Stomach (tissue), 9 donors: ENCODE data around the gene TRANK1. TPM values are rescaled to one million over a fixed set of nuclear protein-coding genes. Genes with fewer than 3 reads are reported as not detected.

Experiments used
- DNase-seq, 2 donors: peaks; one replicate each; pipeline versions ENCODE4 v3.0.0 to v3.0.0-alpha.2; 2013 to 2019
- H3K27ac ChIP-seq, 5 donors: fragments of 200-600 bp in 4 of 5; sonication (generic) in 4 of 5; one replicate each; pipeline ENCODE4 v1.5.1; 2013 to 2019; ENCODE audit warnings: mild to moderate bottlenecking in 1 of 5, moderate library complexity in 1 of 5
- H3K27me3 ChIP-seq, 3 donors: fragments of 200-600 bp; sonication (generic); one replicate each; pipeline ENCODE4 v1.5.1; 2017 to 2019; ENCODE audit warnings: mixed run types in 1 of 3
- H3K36me3 ChIP-seq, 4 donors: fragments of 200-600 bp; sonication (generic); 1 replicate in 3 of 4; 2 replicates in 1 of 4; pipeline ENCODE4 v1.5.1; 2016 to 2019
- H3K4me1 ChIP-seq, 4 donors: fragments of 200-600 bp; sonication (generic); one replicate each; pipeline ENCODE4 v1.5.1; 2016 to 2019
- H3K4me3 ChIP-seq, 4 donors: fragments of 200-600 bp; sonication (generic) in 3 of 4; one replicate each; pipeline ENCODE4 v1.5.1; 2016 to 2019; ENCODE audit warnings: mild to moderate bottlenecking in 1 of 4
- H3K9me3 ChIP-seq, 4 donors: fragments of 200-600 bp; sonication (generic); one replicate each; pipeline ENCODE4 v1.5.1; 2016 to 2019
- EP300 ChIP-seq: sonication (generic); formaldehyde crosslinking; IDR thresholded peaks from one replicate; pipeline ENCODE4 v1.6.1; 2017; ENCODE audit warnings: antibody characterized with exemption
- POLR2A ChIP-seq, 4 donors: fragments of 450-650 bp; IDR thresholded peaks; one replicate each; pipeline ENCODE4 v1.6.1; 2016; ENCODE audit warnings: antibody characterized with exemption in 4 of 4, control low read depth in 2 of 4, mild to moderate bottlenecking in 1 of 4, moderate library complexity in 1 of 4
- POLR2AphosphoS5 ChIP-seq, 3 donors: sonication (generic); formaldehyde crosslinking; IDR thresholded peaks; one replicate each; pipeline ENCODE4 v1.6.1; 2016; ENCODE audit warnings: antibody characterized with exemption in 3 of 3
- WGBS, 5 donors: extraction: QIAGEN DNeasy Blood & Tissue Kit in 3 of 5; methylation state at CpG; one replicate each; pipeline versions ENCODE4 v1.1.5 to v1.1.7; 2013 to 2018; 5-methylcytosine and 5-hydroxymethylcytosine counted together
- intact Hi-C: fragments of 100-400 bp; cut with DNase I; formaldehyde crosslinking; loops from one replicate; pipeline ENCODE4 v1.15.1; 2023; ENCODE audit warnings: low total_unique reads
- polyA plus RNA-seq, 3 donors: library from polyadenylated mRNA; stranded (reverse); fragments of 200-250 nt; gene quantifications; one replicate each; pipeline ENCODE4 v1.2.3, GENCODE V29; 2013
- total RNA-seq, 5 donors: library from RNA; depleted of rRNA; stranded (reverse); fragments of >200 nt; gene quantifications; one replicate each; pipeline versions ENCODE4 v1.1.0 to v1.2.3, GENCODE V29; 2014 to 2016
- TF ChIP-seq, protein P1 (sequence below), 7 experiments: fragments of 450-650 bp in 4 of 7; fragments of 200-600 bp in 3 of 7; sonication (generic) in 3 of 7; IDR thresholded peaks; one replicate each; pipeline ENCODE4 v1.5.1; 2016 to 2019; ENCODE audit warnings: antibody characterized with exemption in 7 of 7, control low read depth in 2 of 7, mild to moderate bottlenecking in 1 of 7
- donor health status: healthy with polysubstance abuse.
- donor health status: Bipolar disorder and iron deficiency.
- donor health status: healthy.

The TRANK1 gene
- total and polyA plus RNA-seq, 8 donors: 1.2 to 27.2 (median 6.4) TPM

DNA sequence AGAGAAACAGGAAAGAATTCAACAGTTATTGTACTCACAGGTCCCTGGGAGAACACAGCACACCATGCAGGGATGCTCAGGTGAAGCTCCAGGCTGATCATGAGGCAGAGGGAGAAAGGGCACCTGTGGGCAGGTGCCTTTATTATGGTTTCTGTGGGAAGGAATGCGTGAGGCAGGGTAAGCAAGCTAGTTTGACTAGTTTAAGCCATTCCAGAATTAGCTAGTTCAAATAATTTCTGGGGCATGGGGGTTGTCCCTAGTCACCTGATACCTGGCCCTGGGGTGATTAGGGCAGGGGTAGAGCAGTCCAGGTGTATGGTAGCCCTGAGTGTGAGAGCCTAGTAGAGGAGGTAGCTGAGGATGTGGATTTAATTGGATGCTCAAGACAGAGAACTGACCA is 132.6 kb downstream of the TRANK1 start:
- Histone ChIP-seq H3K9me3 (no peaks in the 10 kb centered on the region), H3K27me3 (no peaks in the 10 kb centered on the region), H3K4me1 (no peaks in the 10 kb centered on the region), H3K36me3 (no peaks in the 10 kb centered on the region), H3K4me3 (no peak overlapping the region), H3K27ac (no peak overlapping the region)
- DNase-seq: no peak
- TF ChIP-seq EP300 (no peak), POLR2A (IDR thresholded peaks at IDR 0.05) (no peak), POLR2AphosphoS5 (IDR thresholded peaks at IDR 0.05) (no peak)
- TF ChIP-seq, protein P1, sequence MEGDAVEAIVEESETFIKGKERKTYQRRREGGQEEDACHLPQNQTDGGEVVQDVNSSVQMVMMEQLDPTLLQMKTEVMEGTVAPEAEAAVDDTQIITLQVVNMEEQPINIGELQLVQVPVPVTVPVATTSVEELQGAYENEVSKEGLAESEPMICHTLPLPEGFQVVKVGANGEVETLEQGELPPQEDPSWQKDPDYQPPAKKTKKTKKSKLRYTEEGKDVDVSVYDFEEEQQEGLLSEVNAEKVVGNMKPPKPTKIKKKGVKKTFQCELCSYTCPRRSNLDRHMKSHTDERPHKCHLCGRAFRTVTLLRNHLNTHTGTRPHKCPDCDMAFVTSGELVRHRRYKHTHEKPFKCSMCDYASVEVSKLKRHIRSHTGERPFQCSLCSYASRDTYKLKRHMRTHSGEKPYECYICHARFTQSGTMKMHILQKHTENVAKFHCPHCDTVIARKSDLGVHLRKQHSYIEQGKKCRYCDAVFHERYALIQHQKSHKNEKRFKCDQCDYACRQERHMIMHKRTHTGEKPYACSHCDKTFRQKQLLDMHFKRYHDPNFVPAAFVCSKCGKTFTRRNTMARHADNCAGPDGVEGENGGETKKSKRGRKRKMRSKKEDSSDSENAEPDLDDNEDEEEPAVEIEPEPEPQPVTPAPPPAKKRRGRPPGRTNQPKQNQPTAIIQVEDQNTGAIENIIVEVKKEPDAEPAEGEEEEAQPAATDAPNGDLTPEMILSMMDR (IDR thresholded peaks at IDR 0.05): no peak
- intact Hi-C loops: no loop called here
- 23 to 93% (median 47%) methylated on average over 1 of the region's 1 CpG for WGBS, 5 donors

DNA sequence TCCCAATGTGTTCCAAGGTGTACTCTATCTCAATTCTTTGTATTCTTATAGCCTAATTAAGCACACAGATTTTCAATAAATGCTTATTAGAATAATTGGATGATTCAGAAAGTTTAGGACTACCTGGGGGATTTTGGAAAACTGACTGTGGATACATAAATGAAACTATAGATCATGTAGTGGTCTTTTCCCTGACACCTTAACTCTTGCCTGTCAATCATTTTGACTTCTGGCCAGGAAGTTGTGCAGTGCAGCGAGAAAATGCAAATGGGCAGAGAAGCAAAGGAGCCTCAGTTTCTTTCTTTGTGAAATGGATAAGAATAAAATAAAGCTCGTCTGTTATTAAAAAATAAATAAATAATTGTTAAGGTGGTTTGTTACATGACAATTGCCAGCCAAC is 133.1 kb downstream of the TRANK1 start:
- 82 to 89% (median 85%) methylated on average over 2 of the region's 2 CpGs for WGBS, 5 donors
- H3K36me3 ChIP-seq: no peaks in the 10 kb centered on the region
- no peak overlapping the region for H3K27ac ChIP-seq
- H3K9me3 ChIP-seq: peaks cover 0 to under 1% (median 0%) of the 10 kb centered on the region in 4 donors
- TF ChIP-seq POLR2AphosphoS5 (IDR thresholded peaks at IDR 0.05) (no peak), EP300 (no peak), POLR2A (IDR thresholded peaks at IDR 0.05) (no peak)
- TF ChIP-seq, protein P1 (IDR thresholded peaks at IDR 0.05): no peak
- intact Hi-C loops: no loop called here
- H3K27me3 ChIP-seq: no peaks in the 10 kb centered on the region
- no peak overlapping the region for H3K4me3 ChIP-seq
- no peaks in the 10 kb centered on the region for H3K4me1 ChIP-seq
- no peak for DNase-seq

DNA sequence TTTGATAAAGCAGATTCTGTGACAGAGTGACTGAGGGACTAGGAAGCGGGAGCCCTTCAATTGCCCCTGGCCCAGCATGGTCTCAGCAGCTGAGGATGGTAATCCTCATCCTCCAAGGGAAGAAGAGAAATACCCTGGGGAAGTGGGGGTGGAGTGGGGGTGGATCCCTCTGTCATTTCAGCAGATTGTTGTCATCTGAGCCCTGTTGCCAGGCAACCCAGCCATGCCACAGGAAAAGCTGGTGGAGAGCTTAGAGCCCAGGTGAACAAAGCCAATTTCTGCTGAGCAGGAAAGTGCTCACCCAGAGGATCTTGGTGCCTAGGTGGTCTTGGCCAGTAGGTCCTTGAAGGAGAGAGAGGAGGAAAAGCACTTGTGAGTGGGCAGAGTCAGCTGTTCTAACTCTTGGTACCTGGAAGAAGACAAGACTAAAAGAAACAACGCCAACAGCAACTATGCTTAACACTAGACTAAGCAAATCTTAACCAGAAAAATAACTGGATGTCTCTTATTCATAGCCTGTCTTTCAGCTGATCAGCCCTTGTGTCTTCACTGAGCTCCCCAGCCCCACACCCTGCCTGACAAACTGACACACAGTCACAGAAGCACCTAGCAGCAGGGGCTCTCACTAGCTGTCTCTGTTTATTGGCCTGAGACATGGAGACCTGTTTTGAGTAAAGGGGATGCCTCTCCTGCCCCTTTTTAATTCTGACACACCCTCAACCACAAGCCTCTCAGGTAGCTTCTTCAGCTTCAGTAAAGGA is 140.4 kb downstream of the TRANK1 start:
- DNase-seq: peak in 1 of 2 donors; percentile 27

DNA sequence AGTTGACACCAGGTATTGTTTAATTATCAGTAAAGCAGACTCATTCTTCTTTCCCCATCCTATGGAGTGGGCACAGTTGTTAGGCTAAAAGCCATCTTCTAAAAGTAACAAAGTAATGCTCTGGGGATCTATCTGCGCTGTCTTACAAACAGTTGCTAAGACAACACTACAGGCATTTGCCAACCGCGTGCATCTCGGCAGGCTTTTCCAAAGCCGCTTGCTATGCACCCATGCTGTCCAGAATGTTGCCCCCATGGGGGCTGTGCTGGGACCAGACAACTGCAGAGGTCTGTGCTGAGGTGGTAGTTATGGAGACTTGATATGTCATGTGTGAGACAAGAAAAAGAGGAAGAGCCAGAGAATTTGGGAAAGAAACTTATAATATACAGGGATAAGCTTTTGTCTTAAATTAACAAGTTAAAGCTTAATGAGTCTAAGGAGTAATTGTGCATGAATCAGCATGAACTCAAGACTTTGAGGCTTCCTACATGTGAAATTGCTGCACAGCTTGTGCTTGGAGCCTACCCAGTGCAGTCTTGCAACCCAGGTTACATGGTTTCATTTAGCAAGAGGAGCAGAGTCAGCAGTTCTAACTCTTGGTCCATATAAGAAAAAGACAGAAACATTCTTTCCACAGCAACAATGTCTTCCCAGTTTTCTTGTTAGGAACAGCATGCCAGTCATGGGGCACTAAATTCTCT is 141.6 kb downstream of the TRANK1 start:
- TF ChIP-seq EP300: no peak
- TF ChIP-seq POLR2A (IDR thresholded peaks at IDR 0.05): no peak
- no peak for TF ChIP-seq POLR2AphosphoS5 (IDR thresholded peaks at IDR 0.05)

More for the DNA sequence above, 140.4 kb downstream of the TRANK1 start:
- Histone ChIP-seq H3K27ac (no peak overlapping the region), H3K36me3 (no peaks in the 10 kb centered on the region), H3K4me3 (no peak overlapping the region), H3K4me1 (no peaks in the 10 kb centered on the region), H3K9me3 (peaks cover 0 to 24% (median 24%) of the 10 kb centered on the region in 4 donors), H3K27me3 (peaks cover 0 to 8% (median 0%) of the 10 kb centered on the region in 3 donors)
- TF ChIP-seq POLR2A (IDR thresholded peaks at IDR 0.05) (no peak), EP300 (no peak), POLR2AphosphoS5 (IDR thresholded peaks at IDR 0.05) (no peak)
- TF ChIP-seq, protein P1 (IDR thresholded peaks at IDR 0.05): no peak
- intact Hi-C loops: no loop called here
- WGBS, 5 donors: 87 to 98% (median 93%) methylated on average over 2 of the region's 2 CpGs

More for the DNA sequence above, 141.6 kb downstream of the TRANK1 start:
- 92 to 99% (median 95%) methylated on average over 5 of the region's 5 CpGs for WGBS, 5 donors
- DNase-seq: no peak
- Histone ChIP-seq H3K4me3 (no peak overlapping the region), H3K4me1 (no peaks in the 10 kb centered on the region), H3K27me3 (peaks cover 0 to 8% (median 0%) of the 10 kb centered on the region in 3 donors), H3K9me3 (peaks cover 0 to 24% (median 24%) of the 10 kb centered on the region in 4 donors), H3K27ac (no peak overlapping the region), H3K36me3 (no peaks in the 10 kb centered on the region)
- intact Hi-C loops: no loop called here
